RWPE1 (cell line): Measurements from ENCODE around the gene SYCN.

ENCODE experiments used
- CTCF ChIA-PET: fragments of 350-600 bp; sonication (Branson Sonifier 250); formaldehyde crosslinking; extraction: SDS; loops from one replicate; lab custom pipeline; 2021; lab: Yijun Ruan, JAX
- POLR2A ChIA-PET: fragments of 400-600 bp; formaldehyde crosslinking; extraction: SDS; loops from one replicate; lab custom pipeline; 2020; ENCODE audit warnings: antibody characterized with exemption; ENCODE audit not compliant: low non-redundant PET; lab: Yijun Ruan, JAX
- DNase-seq: peaks from one replicate; pipeline ENCODE4 v3.0.0; 2012; ENCODE audit warnings: low spot score
- H3K27ac ChIP-seq: fragments of 450-650 bp; 2 replicates; pipeline ENCODE4 v1.5.1; 2017
- TF ChIP-seq, protein P1 (sequence below): fragments of 450-650 bp; conservative IDR thresholded peaks from 2 replicates; pipeline ENCODE4 v1.5.1; 2017; ENCODE audit warnings: low read depth, mild to moderate bottlenecking

Gene SYCN

DNA sequence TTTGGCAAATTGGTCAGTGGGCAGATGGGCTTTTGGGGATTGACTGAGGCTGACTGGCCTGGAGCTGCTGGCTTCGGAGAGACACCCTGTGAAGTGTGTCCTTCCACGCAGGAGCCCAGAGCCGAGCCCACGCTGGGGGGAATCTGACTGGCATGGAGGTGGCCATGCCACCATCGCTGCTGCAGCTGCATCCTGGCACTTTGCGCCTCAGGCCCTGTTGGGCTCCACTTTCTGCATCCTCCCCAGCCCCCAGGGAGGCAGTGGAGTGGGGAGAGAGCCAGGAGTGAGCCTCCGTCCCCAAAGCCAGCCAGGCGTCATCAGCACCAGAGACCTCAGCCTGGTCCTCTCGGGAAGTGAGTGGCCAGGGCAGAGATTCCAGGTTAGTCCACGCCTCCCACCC is 24.3 kb downstream of the SYCN start:
- H3K27ac ChIP-seq = peak overlapping the region; percentile 16
- no peak for DNase-seq
- ChIA-PET POLR2A (no interaction called here), CTCF (no interaction called here)
- TF ChIP-seq, protein P1, sequence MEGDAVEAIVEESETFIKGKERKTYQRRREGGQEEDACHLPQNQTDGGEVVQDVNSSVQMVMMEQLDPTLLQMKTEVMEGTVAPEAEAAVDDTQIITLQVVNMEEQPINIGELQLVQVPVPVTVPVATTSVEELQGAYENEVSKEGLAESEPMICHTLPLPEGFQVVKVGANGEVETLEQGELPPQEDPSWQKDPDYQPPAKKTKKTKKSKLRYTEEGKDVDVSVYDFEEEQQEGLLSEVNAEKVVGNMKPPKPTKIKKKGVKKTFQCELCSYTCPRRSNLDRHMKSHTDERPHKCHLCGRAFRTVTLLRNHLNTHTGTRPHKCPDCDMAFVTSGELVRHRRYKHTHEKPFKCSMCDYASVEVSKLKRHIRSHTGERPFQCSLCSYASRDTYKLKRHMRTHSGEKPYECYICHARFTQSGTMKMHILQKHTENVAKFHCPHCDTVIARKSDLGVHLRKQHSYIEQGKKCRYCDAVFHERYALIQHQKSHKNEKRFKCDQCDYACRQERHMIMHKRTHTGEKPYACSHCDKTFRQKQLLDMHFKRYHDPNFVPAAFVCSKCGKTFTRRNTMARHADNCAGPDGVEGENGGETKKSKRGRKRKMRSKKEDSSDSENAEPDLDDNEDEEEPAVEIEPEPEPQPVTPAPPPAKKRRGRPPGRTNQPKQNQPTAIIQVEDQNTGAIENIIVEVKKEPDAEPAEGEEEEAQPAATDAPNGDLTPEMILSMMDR = no peak

DNA sequence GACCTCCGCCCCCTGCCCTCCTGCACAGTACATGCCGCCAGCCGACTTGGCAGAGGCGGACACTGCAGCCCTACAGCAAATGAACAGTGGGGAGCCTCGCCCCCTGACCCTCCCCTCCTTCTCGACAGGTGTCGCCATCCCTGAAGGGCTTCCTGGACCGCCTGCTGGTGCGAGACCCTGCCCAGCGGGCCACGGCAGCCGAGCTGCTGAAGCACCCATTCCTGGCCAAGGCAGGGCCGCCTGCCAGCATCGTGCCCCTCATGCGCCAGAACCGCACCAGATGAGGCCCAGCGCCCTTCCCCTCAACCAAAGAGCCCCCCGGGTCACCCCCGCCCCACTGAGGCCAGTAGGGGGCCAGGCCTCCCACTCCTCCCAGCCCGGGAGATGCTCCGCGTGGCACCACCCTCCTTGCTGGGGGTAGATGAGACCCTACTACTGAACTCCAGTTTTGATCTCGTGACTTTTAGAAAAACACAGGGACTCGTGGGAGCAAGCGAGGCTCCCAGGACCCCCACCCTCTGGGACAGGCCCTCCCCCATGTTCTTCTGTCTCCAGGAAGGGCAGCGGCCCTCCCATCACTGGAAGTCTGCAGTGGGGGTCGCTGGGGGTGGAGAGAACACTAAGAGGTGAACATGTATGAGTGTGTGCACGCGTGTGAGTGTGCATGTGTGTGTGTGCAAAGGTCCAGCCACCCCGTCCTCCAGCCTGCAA is 25.6 kb downstream of the SYCN start:
- CTCF ChIA-PET = no interaction called here
- TF ChIP-seq, protein P1 = no peak
- POLR2A ChIA-PET = no interaction called here
- no peak overlapping the region for H3K27ac ChIP-seq
- no peak for DNase-seq

DNA sequence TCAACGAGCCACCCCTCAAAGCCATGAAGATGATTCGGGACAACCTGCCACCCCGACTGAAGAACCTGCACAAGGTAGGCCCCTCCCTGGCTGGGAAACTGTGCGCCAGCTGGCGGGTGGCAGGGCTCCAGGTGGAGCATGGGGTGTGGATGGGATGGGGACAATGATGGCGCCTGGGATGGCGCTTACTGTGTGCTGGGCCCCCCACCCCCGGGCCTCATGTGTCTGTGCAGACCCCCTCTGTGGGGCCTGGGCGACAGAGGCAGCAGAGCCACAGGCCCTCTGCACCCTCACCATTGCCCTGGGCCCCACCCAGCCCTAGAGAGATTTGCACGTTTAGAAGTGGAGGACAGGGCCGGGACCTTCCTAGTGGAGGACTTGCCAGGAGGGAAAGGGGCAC is 26.3 kb downstream of the SYCN start:
- POLR2A ChIA-PET = no interaction called here
- CTCF ChIA-PET = interaction anchor here (2.3 kb wide), 1 partner anchor 10 kb away, joined by 11 read pairs; no protein-coding TSS in a partner anchor
- TF ChIP-seq, protein P1 = no peak
- H3K27ac ChIP-seq = no peak overlapping the region
- DNase-seq = no peak

DNA sequence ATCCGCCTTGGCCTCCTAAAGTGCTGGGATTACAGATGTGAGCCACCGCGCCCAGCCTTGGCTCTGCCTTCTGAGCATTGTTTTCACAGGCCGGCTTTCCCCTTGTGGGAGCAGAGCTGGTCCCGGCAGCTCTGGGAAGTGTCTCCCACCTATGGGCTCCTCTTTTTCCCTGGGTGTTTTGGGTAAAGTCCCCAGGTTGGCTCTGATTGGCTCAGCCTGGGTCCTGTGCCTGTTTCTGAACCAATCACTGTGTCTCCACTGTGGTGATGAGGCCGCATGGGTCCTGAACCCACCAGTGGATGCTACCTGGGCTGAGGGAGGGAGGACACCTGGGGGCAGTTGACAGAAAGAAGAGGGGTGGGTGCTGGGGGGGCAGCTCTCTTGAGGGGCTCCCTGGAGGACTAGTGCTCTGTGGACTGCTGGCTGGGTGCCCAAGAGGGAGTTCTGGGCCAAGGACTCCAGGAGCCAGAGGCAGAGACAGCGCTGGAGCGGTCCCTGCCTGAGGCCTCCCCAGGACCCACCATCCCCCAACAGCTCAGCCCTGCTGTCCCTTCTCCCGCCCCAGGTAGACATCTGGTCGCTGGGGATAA is 26.9 kb downstream of the SYCN start:
- no peak for DNase-seq
- POLR2A ChIA-PET = no interaction called here
- TF ChIP-seq, protein P1 = no peak
- no peak overlapping the region for H3K27ac ChIP-seq
- CTCF ChIA-PET = interaction anchor here (1.6 to 2.3 kb wide), 2 partner anchors 10 to 67 kb away, joined by 9 to 11 read pairs; no protein-coding TSS in a partner anchor

DNA sequence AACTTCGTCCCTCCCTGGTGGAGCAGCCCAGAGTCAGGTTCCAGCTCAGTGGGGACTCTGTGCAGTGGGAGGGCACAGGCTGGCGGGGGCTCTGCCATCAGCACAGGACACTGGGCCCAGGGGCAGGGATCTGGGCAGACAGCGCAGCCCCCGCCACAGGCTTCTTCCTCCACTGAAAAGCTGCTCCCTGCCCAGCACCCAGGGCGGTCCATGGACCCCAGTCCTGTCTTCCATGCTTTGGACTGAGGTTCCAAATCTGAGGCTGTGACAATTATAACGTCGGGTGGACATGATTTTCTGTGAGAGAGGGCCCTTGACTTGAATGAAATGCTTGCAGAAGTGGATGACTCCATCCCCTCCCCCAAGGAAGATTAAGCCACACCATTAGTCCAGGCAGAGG is 28.5 kb downstream of the SYCN start:
- no peak overlapping the region for H3K27ac ChIP-seq
- TF ChIP-seq, protein P1 = no peak
- POLR2A ChIA-PET = no interaction called here
- CTCF ChIA-PET = interaction anchor here (0.6 to 2.3 kb wide), 4 partner anchors 12 to 198 kb away, joined by 3 to 11 read pairs (median 6); no protein-coding TSS in a partner anchor
- DNase-seq = no peak

DNA sequence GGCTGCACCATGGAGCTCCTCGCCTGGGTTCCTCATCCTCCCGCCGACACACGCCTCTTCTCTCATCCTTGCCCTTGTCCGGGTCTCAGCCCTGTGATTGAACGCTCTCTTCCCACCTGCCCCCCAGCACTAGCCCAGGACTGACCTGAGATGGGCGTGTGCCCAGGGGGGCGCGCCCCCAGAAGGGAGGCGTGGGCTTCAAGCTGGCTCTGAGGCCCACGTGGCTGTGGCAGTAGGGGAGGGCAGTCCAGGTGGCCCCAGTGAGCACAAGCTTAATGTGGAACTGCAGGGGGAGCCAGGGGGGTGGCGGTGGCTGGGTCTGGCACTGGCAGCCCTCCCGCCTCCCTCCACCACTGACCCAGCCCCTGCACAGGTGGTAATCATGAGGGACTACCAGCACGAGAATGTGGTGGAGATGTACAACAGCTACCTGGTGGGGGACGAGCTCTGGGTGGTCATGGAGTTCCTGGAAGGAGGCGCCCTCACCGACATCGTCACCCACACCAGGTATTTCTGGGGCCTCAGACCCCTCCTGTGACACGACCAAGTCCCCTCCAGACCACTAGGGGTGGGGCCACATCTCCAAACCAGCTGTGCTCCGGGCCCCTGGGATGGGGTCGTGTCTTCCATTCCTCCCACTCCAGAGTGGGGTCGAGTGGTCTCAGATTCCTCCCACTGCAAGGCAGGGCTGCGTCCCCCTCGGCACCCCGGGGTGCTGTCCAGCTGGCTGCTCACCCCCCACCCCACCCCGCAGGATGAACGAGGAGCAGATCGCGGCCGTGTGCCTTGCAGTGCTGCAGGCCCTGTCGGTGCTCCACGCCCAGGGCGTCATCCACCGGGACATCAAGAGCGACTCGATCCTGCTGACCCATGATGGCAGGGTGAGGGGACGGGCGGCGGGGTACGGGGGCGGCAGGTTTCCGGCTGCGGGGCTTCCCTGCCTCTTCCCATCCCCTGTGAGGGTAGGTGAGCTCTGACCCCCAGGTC is 29.2 kb downstream of the SYCN start:
- no peak overlapping the region for H3K27ac ChIP-seq
- POLR2A ChIA-PET = no interaction called here
- TF ChIP-seq, protein P1 = no peak
- DNase-seq = no peak
- CTCF ChIA-PET = interaction anchor here (0.6 kb wide), 2 partner anchors 90 to 157 kb away, joined by 3 read pairs; no protein-coding TSS in a partner anchor
